ENCODE measurements around the gene C16orf78.

GRCh38 chr16:49439676-49440075 is 66.1 kb downstream of the C16orf78 start:
- TF ChIP-seq CTCF (IDR thresholded peaks at IDR 0.05; ENCODE audit: low read length) (no peak), EZH2 (IDR thresholded peaks at IDR 0.05; ENCODE audit: borderline replicate concordance, low read length) (no peak)
